Immature natural killer cell (primary cell): Measurements from ENCODE around the gene ESYT2. TPM values are rescaled to one million over a fixed set of nuclear protein-coding genes. Genes with fewer than 3 reads are reported as not detected.

ENCODE experiments used
- DNase-seq, 3 donors: peaks; one replicate each; pipeline ENCODE4 v3.0.0; 2022; ENCODE audit warnings: mixed read lengths in 1 of 3
- H3K27ac Mint-ChIP-seq, 6 donors: one replicate each; pipeline ENCODE4 v1.8.0; 2020; ENCODE audit warnings: mixed read lengths in 6 of 6, mild to moderate bottlenecking in 5 of 6, inconsistent platforms in 4 of 6, moderate library complexity in 3 of 6
- H3K27me3 Mint-ChIP-seq, 3 donors: one replicate each; pipeline ENCODE4 v1.8.0; 2020 to 2021; ENCODE audit warnings: low read depth in 3 of 3, mild to moderate bottlenecking in 3 of 3, mixed read lengths in 3 of 3, moderate library complexity in 3 of 3, inconsistent platforms in 1 of 3
- H3K36me3 Mint-ChIP-seq, 3 donors: one replicate each; pipeline ENCODE4 v1.8.0; 2020; ENCODE audit warnings: mixed read lengths in 3 of 3, inconsistent platforms in 2 of 3, mild to moderate bottlenecking in 2 of 3
- H3K4me1 Mint-ChIP-seq, 2 donors: one replicate each; pipeline ENCODE4 v1.8.0; 2020; ENCODE audit warnings: inconsistent platforms in 2 of 2, mild to moderate bottlenecking in 2 of 2, mixed read lengths in 2 of 2, moderate library complexity in 1 of 2
- H3K4me3 Mint-ChIP-seq, 5 donors: one replicate each; pipeline ENCODE4 v1.8.0; 2020; ENCODE audit warnings: mild to moderate bottlenecking in 5 of 5, mixed read lengths in 5 of 5, inconsistent platforms in 3 of 5, moderate library complexity in 3 of 5
- H3K9me3 Mint-ChIP-seq, 6 donors: one replicate each; pipeline ENCODE4 v1.8.0; 2020; ENCODE audit warnings: mild to moderate bottlenecking in 6 of 6, mixed read lengths in 6 of 6, inconsistent platforms in 4 of 6, moderate library complexity in 3 of 6
- polyA plus RNA-seq, 3 donors: library from polyadenylated mRNA; unstranded; fragments of 300-500 nt; fragmentation: Illumina TruSeq; gene quantifications; one replicate each; pipeline ENCODE4 v1.2.3, GENCODE V29; 2021

ESYT2 gene
- polyA plus RNA-seq, 3 donors from 2014 or later, result 70.1 to 95.7 (median 84.0) TPM

DNA sequence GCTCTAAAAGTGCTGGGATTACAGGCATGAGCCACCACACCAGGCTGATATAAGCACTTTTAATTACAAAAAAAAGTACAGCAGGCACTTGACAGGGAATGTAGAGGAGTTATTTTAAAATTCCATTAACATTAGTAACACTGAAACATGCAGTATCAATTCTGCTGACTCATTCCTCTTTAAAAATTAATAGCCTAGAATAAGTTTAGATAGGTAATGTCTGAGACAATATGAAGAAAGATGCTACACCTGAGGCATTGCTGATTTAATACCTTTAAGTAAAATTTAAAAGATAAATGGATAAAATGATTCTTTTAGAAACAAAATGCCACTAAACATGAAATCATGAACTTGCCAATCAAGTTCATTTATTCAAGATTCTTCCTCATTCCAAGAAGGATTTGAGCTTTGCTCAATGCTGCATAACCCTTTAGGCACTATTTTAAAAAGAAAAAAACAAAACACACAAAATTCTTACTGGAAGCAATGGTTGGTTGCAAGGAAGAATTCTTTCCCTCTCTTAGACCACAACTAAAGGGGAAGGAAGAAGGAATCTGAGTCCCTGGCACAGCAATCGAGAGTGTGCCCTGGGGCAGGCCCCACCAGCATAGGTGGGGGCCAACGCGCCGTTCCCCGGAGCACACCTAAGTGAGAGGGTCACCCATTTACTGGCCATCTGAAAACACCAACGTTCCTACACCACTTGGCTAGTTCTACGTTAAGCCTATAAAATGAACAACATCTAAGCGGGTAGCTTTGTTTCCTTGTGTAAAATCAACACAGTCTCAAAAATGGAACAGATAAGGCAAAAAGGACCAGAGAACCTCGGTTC is 26.6 kb downstream of the ESYT2 start:
- Mint-ChIP-seq H3K9me3 (peaks cover 13 to 30% (median 20%) of the 10 kb centered on the region in 6 donors), H3K27ac (peak overlapping the region; percentile 89 to 98 (median 96)), H3K27me3 (peaks cover 39 to 51% (median 40%) of the 10 kb centered on the region in 3 donors), H3K4me1 (peaks cover 66 to 91% of the 10 kb centered on the region in 2 donors), H3K4me3 (peak overlapping the region; percentile 18 to 68 (median 57)), H3K36me3 (peaks cover 14 to 39% (median 15%) of the 10 kb centered on the region in 3 donors)
- DNase-seq, result no peak

DNA sequence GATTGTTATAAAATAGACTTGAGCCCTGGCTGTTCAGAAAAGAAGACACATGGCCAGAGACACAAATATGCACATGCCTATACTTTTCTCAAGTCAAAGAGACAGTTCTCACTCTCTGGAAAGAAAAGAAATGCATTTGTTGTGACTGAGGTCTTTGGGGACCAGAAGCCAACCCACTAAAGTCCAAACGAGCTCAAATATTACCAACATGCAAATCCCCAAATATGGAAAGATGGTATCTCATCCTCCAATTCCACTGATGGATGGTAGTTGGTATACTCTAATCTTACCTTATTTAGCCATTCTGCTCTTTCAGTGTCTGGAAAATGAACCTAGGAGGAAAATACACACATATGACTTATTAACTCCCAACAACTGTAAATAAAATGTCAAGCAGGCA is 30.6 kb downstream of the ESYT2 start:
- H3K4me1 Mint-ChIP-seq, result peaks cover 47 to 77% of the 10 kb centered on the region in 2 donors
- peaks cover 3 to 12% (median 9%) of the 10 kb centered on the region in 6 donors for H3K9me3 Mint-ChIP-seq
- no peak overlapping the region for H3K4me3 Mint-ChIP-seq
- H3K27me3 Mint-ChIP-seq, result peaks cover 16 to 28% (median 24%) of the 10 kb centered on the region in 3 donors
- DNase-seq, result no peak
- H3K27ac Mint-ChIP-seq, result peak overlapping the region in 5 of 6 donors; percentile 50 to 78 (median 54)
- peaks cover 10 to 26% (median 18%) of the 10 kb centered on the region in 3 donors for H3K36me3 Mint-ChIP-seq

DNA sequence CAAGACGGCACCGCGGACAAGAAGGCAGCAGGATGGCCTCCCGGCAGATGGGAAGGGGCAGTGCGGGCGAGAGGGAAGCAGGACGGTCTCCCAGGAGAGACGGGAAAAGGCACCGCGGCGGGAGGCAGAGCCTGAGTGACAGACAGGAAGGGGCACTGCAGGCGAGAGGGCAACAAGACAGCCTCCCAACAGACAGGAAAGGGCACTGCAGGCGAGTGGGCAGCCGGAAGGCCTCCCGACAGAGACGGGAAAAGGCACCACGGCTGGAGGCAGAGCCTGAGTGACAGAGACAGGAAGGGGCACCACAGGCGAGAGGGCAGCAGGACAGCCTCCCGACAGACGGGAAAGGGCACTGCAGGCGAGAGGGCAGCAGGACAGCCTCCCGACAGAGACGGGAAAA is 32.6 kb downstream of the ESYT2 start:
- H3K4me1 Mint-ChIP-seq, result peaks cover 29 to 65% of the 10 kb centered on the region in 2 donors
- DNase-seq, result no peak
- H3K27me3 Mint-ChIP-seq, result peaks cover under 1 to 19% (median 9%) of the 10 kb centered on the region in 3 donors
- peaks cover 19 to 41% (median 26%) of the 10 kb centered on the region in 3 donors for H3K36me3 Mint-ChIP-seq
- H3K4me3 Mint-ChIP-seq, result peak overlapping the region in 2 of 5 donors; percentile 2 to 30
- H3K27ac Mint-ChIP-seq, result peak overlapping the region in 5 of 6 donors; percentile 69 to 85 (median 73)
- peaks cover 0 to 2% (median 0%) of the 10 kb centered on the region in 6 donors for H3K9me3 Mint-ChIP-seq

DNA sequence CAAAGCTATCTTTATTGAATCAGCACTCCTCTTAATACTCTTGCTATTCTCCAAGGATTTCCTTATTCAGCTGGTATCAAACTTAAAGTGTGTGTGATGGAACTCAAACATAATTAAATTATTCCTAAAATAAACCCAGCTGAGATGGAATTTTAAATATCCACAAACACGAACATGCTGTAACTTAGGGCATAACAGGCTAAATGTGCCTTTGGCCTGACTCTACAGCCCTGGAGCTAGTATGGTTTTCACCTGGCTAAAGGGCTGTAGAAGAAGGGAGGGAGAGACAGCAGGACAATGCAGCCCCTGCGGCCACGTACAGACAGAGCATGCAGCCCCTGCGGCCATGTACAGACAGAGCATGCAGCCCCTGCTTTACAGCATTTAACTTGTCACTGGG is 34.0 kb downstream of the ESYT2 start:
- H3K27me3 Mint-ChIP-seq, result peaks cover 0 to 23% (median 6%) of the 10 kb centered on the region in 3 donors
- no peak for DNase-seq
- no peak overlapping the region for H3K27ac Mint-ChIP-seq
- peaks cover 21 to 58% of the 10 kb centered on the region in 2 donors for H3K4me1 Mint-ChIP-seq
- H3K9me3 Mint-ChIP-seq, result no peaks in the 10 kb centered on the region
- H3K4me3 Mint-ChIP-seq, result no peak overlapping the region
- peaks cover 30 to 52% (median 35%) of the 10 kb centered on the region in 3 donors for H3K36me3 Mint-ChIP-seq

DNA sequence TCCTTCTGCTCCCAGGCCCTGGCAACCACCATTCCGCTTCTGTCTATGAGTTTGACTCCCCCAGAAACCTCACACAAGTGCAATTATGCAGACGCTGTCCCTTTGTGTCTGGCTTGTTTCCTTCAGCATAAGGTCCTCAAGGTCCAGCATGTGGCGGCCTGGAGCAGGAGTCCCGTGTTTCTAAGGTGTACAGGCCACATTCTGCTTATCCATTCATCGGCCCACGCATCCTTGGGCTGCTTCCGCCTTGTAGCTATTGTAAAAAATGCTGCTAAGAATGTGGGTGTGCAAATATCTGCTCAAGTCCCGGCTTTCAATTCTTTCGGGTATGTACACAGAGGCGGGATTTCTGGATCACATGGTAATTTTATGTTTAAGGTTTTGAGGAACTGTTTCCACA is 38.2 kb downstream of the ESYT2 start:
- Mint-ChIP-seq H3K4me3 (no peak overlapping the region), H3K27me3 (peaks cover 0 to 19% (median 1%) of the 10 kb centered on the region in 3 donors), H3K36me3 (peaks cover 27 to 64% (median 34%) of the 10 kb centered on the region in 3 donors), H3K9me3 (no peaks in the 10 kb centered on the region), H3K27ac (peak overlapping the region in 3 of 6 donors; percentile 5 to 74 (median 61)), H3K4me1 (peaks cover 2 to 48% of the 10 kb centered on the region in 2 donors)
- DNase-seq, result no peak

GRCh38 chr7:158789842-158790241 is 39.5 kb downstream of the ESYT2 start:
- DNase-seq, result no peak
- no peaks in the 10 kb centered on the region for H3K9me3 Mint-ChIP-seq
- peaks cover 0 to 16% (median 3%) of the 10 kb centered on the region in 3 donors for H3K27me3 Mint-ChIP-seq
- H3K27ac Mint-ChIP-seq, result peak overlapping the region in 4 of 6 donors; percentile 4 to 46 (median 8)
- H3K4me1 Mint-ChIP-seq, result peaks cover 5 to 45% of the 10 kb centered on the region in 2 donors
- H3K36me3 Mint-ChIP-seq, result peaks cover 29 to 59% (median 31%) of the 10 kb centered on the region in 3 donors
- H3K4me3 Mint-ChIP-seq, result no peak overlapping the region

GRCh38 chr7:158786898-158787297 is 42.4 kb downstream of the ESYT2 start:
- Mint-ChIP-seq H3K27ac (peak overlapping the region; percentile 3 to 90 (median 50)), H3K36me3 (peaks cover 18 to 41% (median 18%) of the 10 kb centered on the region in 3 donors), H3K4me1 (peaks cover 5 to 31% of the 10 kb centered on the region in 2 donors), H3K9me3 (no peaks in the 10 kb centered on the region), H3K27me3 (peaks cover 0 to 10% (median 3%) of the 10 kb centered on the region in 3 donors), H3K4me3 (no peak overlapping the region)
- no peak for DNase-seq

- H3K27ac Mint-ChIP-seq, result peak overlapping the region in 2 of 6 donors; percentile 31 to 35
- no peak for DNase-seq
- H3K4me1 Mint-ChIP-seq, result peaks cover 5 to 24% of the 10 kb centered on the region in 2 donors
- peaks cover 4 to 20% (median 6%) of the 10 kb centered on the region in 3 donors for H3K36me3 Mint-ChIP-seq
- H3K9me3 Mint-ChIP-seq, result no peaks in the 10 kb centered on the region
- peaks cover 0 to 6% (median 2%) of the 10 kb centered on the region in 3 donors for H3K27me3 Mint-ChIP-seq
- no peak overlapping the region for H3K4me3 Mint-ChIP-seq
Observed at GRCh38 chr7:158784270-158784669, 45.0 kb downstream of the ESYT2 start.

- peak overlapping the region in 2 of 6 donors; percentile 27 to 76 for H3K27ac Mint-ChIP-seq
- H3K4me1 Mint-ChIP-seq, result peaks cover 11 to 24% of the 10 kb centered on the region in 2 donors
- H3K36me3 Mint-ChIP-seq, result peaks cover 10 to 23% (median 11%) of the 10 kb centered on the region in 3 donors
- peaks cover 0 to 6% (median 2%) of the 10 kb centered on the region in 3 donors for H3K27me3 Mint-ChIP-seq
- no peaks in the 10 kb centered on the region for H3K9me3 Mint-ChIP-seq
- no peak for DNase-seq
- no peak overlapping the region for H3K4me3 Mint-ChIP-seq
Observed at GRCh38 chr7:158783595-158783994, 45.7 kb downstream of the ESYT2 start.

GRCh38 chr7:158782761-158783401 is 46.4 kb downstream of the ESYT2 start:
- no peak overlapping the region for H3K4me3 Mint-ChIP-seq
- peaks cover 0 to 6% (median 2%) of the 10 kb centered on the region in 3 donors for H3K27me3 Mint-ChIP-seq
- no peaks in the 10 kb centered on the region for H3K9me3 Mint-ChIP-seq
- H3K36me3 Mint-ChIP-seq, result peaks cover 11 to 19% (median 15%) of the 10 kb centered on the region in 3 donors
- peaks cover 18 to 19% of the 10 kb centered on the region in 2 donors for H3K4me1 Mint-ChIP-seq
- peak in 2 of 3 donors; percentile 21 to 29 for DNase-seq
- no peak overlapping the region for H3K27ac Mint-ChIP-seq

GRCh38 chr7:158781974-158782664 is 47.2 kb downstream of the ESYT2 start:
- Mint-ChIP-seq H3K9me3 (no peaks in the 10 kb centered on the region), H3K4me1 (peaks cover 14 to 26% of the 10 kb centered on the region in 2 donors), H3K27ac (no peak overlapping the region), H3K36me3 (peaks cover 15 to 21% (median 20%) of the 10 kb centered on the region in 3 donors), H3K4me3 (no peak overlapping the region), H3K27me3 (peaks cover 0 to 8% (median 4%) of the 10 kb centered on the region in 3 donors)
- no peak for DNase-seq

DNA sequence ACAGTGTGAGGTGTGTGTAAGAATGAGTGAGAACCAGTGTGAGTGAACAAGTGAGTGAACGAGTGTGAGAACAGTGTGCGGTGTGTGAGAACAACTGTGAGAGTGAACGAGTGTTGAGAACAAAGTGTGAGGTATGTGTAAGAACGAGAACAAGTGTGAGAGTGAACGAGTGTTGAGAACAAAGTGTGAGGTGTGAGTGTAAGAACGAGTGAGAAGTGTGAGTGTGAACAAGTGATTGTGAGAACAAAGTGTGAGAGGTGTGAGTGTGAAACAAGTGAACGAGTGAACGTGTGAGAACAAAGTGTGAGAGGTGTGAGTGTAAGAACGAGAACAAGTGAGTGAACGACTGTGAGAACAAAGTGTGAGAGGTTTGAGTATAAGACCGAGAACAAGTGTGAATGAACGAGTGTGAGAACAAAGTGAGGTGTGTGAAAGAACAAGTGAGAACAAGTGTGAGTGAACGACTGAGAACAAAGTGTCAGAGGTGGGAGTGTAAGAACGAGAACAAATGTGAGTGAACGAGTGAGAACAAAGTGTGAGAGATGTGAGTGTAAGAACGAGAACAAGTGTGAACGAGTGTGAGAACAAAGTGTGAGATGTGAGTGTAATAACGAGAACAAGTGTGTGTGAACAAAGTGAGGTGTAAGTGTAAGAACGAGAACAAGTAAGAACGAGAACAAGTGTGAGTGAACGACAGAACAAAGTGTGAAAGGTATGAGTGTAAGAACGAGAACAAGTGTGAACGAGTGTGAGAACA is 47.9 kb downstream of the ESYT2 start:
- Mint-ChIP-seq H3K27me3 (peaks cover 2 to 8% (median 4%) of the 10 kb centered on the region in 3 donors), H3K36me3 (peaks cover 9 to 22% (median 17%) of the 10 kb centered on the region in 3 donors), H3K4me3 (no peak overlapping the region), H3K27ac (no peak overlapping the region), H3K4me1 (peaks cover 7 to 33% of the 10 kb centered on the region in 2 donors), H3K9me3 (no peaks in the 10 kb centered on the region)
- no peak for DNase-seq
